ENCODE results near the gene CD164.
"Not testable (repeated sequence)": the region's sequence is repeated elsewhere in the genome, so short reads cannot be mapped to it uniquely, and the experiment has no call there.

The CD164 gene

GRCh38 chr6:109340811-109341210 lies 41.5 kb downstream of the CD164 start:
- no peak for ATAC-seq

GRCh38 chr6:109339906-109340678 lies 42.2 kb downstream of the CD164 start:
- no peak for ATAC-seq

GRCh38 chr6:109336221-109336961 lies 45.9 kb downstream of the CD164 start:
- ATAC-seq: no peak

- not testable (repeated sequence) for ATAC-seq
These were observed 48.4 kb downstream of the CD164 start for GRCh38 chr6:109333870-109334269.

GRCh38 chr6:109332748-109333147 lies 49.5 kb downstream of the CD164 start:
- ATAC-seq: no peak

- ATAC-seq: no peak
These were observed 51.2 kb downstream of the CD164 start for GRCh38 chr6:109331081-109331480.

GRCh38 chr6:109330263-109330662 lies 52.0 kb downstream of the CD164 start:
- ATAC-seq: no peak

GRCh38 chr6:109328629-109329028 lies 53.6 kb downstream of the CD164 start:
- ATAC-seq: no peak

DNA sequence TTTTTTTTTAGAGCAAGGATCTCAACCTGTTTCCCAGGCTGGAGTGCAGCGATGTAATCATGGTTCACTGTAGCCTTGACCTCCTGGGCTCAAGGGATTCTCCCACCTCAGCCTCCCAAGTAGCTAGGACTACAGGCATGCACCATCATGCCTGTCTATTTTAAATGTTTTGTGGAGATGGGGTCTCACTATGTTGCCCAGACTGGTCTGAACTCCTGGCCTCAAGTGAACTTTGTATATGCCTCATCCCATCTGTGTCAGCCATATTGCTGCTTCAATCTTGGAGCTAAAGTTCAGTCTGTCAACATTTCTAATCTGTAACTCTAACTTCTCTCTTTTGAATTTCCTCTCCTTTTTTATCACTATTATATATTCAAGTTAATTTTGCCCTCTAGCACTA lies 54.3 kb downstream of the CD164 start:
- ATAC-seq: no peak

GRCh38 chr6:109327491-109327890 lies 54.8 kb downstream of the CD164 start:
- no peak for ATAC-seq

DNA sequence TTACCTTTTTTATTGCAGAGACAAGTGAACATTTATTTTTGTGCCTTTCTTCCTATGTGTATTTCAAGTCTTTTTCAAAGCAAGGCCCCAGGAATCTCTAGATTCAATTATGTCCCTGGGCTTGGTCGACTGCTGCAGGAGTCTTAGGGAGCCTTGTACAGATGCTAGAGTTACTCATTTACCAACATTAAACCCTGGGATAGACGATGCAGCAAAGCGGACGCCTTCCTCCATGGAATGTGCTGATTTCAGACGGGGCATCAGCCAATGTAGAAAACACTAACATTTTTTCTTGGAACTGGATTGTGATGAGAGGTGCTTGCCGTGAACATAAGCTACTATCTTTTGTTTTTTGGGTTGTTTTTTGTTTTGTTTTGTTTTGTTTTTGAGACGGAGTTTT lies 55.9 kb downstream of the CD164 start:
- no peak for ATAC-seq

DNA sequence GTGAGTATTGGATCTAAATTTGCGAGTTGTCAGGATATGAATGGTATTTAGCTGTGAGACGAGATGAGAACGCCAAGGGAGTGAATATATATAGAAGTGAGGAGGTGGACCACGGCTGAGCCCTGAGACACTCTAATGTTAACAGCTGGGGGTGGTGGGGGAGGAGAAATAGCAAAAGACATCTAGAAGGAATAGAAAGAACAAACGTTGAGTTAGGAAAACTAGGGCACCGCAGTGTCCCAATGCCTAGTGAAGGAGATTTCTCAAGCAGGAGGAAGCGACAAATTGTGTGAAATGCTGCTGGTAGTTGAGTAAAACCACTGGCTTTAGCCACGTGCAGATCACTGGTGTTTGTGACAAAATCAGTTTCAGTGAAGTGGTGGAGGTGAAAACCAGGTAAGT lies 56.9 kb downstream of the CD164 start:
- no peak for ATAC-seq

GRCh38 chr6:109323241-109323640 lies 59.0 kb downstream of the CD164 start:
- no peak for ATAC-seq

GRCh38 chr6:109322825-109323224 lies 59.4 kb downstream of the CD164 start:
- ATAC-seq: no peak

DNA sequence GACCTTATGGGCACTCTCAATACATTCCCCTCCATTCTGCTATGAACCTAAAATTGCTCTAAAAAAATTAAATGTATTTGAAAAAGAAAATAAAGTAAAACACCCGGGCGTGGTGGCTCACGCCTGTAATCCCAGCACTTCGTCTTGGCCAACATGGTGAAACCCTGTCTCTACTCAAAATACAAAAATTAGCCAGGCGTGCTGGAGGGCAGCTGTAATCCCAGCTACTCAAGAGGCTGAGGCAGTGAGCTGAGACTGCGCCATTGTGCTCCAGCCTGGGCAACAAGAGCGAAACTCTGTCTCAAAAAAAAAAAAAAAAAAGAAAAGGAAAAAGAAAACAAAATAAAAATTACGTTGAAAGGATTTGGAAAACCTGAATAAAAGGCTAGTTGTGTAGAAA lies 60.5 kb downstream of the CD164 start:
- ATAC-seq: no peak

GRCh38 chr6:109320072-109320471 lies 62.2 kb downstream of the CD164 start:
- no peak for ATAC-seq

- no peak for ATAC-seq
These were observed 63.9 kb downstream of the CD164 start for GRCh38 chr6:109318328-109318876.

- ATAC-seq: no peak
These were observed 65.4 kb downstream of the CD164 start for GRCh38 chr6:109316909-109317308.

Data from activated CD4-positive, CD25-positive, alpha-beta regulatory T cell treated with anti-CD3 and anti-CD28 coated beads, Interleukin-2, amount 50 U/mL, for 24 hours (primary cell).